HG02970 (cell line): Measurements from ENCODE around the gene SMU1.
A peak's percentile ranks its signal among the peaks of the same experiment; 100 is the strongest.

ENCODE experiments used
- ATAC-seq: cut with Tn5 transposase; IDR thresholded peaks from one replicate; pipeline ENCODE4 v1.9.1; 2021; ENCODE audit warnings: mild to moderate bottlenecking, moderate library complexity, moderate number of reproducible peaks; ENCODE audit not compliant: unreplicated experiment, low FRiP score

Gene SMU1

GRCh38 chr9:33049680-33050361, 26.7 kb downstream of the SMU1 start:
- no peak for ATAC-seq

GRCh38 chr9:33048054-33048465, 28.4 kb downstream of the SMU1 start:
- no peak for ATAC-seq

DNA sequence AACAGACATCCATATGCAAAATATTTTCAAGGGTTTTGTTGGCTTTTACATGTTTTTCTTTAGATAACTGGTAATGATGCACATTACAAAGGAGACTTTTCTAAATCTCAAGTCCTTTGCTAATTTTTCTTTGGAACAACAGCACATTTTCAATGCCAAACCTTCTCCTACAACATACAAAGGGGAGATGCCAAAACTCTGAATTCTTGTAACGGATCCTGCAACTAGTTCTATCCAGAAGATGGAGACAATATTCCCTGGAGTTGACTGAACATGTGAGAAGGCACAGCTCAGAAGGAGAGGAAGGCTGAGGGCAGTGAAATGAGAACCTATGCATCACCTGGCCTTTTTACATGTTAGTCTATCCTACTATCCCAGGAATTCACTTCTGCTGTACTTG, 30.4 kb downstream of the SMU1 start:
- ATAC-seq, result no peak

GRCh38 chr9:33044677-33045282, 31.7 kb downstream of the SMU1 start:
- ATAC-seq, result no peak

GRCh38 chr9:33044162-33044673, 32.3 kb downstream of the SMU1 start:
- ATAC-seq, result peak; percentile 61

- no peak for ATAC-seq
These were observed 32.8 kb downstream of the SMU1 start for GRCh38 chr9:33043671-33044070.

DNA sequence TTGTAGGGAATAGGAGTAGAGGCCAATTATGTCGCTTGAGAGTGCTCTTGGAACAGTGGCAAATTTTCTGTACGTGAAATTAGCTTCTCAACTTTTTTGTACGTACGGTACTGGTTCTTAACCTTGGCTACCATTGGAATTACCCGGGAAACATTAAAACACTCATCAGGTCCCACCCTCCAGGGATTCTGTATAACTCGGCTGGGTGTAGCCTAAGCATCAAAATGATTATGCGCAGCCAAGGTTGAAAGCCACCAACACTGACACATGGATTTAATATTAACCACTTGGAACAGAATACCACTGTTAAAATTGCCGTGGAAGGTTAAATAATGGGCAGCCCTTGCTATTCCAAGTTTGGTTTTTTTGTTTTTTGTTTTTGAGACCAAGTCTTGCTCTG, 34.0 kb downstream of the SMU1 start:
- ATAC-seq, result no peak

DNA sequence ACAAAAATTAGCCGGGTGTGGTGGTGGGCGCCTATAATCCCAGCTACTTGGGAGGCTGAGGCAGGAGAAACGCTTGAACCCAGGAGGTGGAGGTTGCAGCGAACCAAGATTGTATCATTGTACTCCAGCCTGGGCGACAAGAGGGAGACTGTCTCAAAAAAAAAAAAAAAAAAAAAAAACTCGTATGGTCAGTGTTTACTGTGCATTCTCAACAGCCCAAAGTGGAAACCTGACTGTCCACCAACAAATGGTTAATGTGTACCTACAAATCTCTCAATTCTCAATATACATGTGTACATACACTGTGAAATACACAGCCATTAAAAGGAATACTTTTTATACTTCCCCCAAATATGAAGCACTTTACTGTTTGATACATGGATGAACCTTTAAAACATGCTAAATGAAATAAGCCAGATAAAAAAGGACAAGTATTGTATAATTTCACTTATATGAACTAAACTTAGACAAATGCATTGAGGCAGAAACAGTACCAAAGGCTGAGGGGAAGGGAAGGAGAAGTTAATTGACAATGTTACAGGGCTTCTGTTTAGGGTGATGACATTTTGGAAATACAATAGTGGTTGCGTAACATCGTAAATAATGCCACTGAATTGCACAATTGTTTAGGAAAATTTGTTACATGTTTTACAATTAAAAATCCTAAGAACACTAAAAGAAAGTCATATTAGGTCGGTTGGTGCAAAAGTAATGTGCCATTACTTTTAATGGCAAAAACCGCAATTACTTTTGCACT, 34.9 kb downstream of the SMU1 start:
- ATAC-seq, result no peak

GRCh38 chr9:33040792-33041431, 35.6 kb downstream of the SMU1 start:
- no peak for ATAC-seq

- no peak for ATAC-seq
These were observed 43.6 kb downstream of the SMU1 start for GRCh38 chr9:33032865-33033264.

GRCh38 chr9:33032292-33032691, 44.2 kb downstream of the SMU1 start:
- no peak for ATAC-seq

- no peak for ATAC-seq
These were observed 46.2 kb downstream of the SMU1 start for GRCh38 chr9:33030285-33030684.

GRCh38 chr9:33029231-33029786, 47.2 kb downstream of the SMU1 start:
- ATAC-seq, result no peak

- ATAC-seq, result peak; percentile 40
These were observed 50.7 kb downstream of the SMU1 start for GRCh38 chr9:33025572-33026342.

- ATAC-seq, result peak; percentile 94
These were observed 51.4 kb downstream of the SMU1 start, which contains the start of gene DNAJA1 for GRCh38 chr9:33024966-33025571. Gene DNAJA1, plus strand, starts transcription at chr9:33025273. Its CDS starts 1,212 bp downstream, at chr9:33026485.

DNA sequence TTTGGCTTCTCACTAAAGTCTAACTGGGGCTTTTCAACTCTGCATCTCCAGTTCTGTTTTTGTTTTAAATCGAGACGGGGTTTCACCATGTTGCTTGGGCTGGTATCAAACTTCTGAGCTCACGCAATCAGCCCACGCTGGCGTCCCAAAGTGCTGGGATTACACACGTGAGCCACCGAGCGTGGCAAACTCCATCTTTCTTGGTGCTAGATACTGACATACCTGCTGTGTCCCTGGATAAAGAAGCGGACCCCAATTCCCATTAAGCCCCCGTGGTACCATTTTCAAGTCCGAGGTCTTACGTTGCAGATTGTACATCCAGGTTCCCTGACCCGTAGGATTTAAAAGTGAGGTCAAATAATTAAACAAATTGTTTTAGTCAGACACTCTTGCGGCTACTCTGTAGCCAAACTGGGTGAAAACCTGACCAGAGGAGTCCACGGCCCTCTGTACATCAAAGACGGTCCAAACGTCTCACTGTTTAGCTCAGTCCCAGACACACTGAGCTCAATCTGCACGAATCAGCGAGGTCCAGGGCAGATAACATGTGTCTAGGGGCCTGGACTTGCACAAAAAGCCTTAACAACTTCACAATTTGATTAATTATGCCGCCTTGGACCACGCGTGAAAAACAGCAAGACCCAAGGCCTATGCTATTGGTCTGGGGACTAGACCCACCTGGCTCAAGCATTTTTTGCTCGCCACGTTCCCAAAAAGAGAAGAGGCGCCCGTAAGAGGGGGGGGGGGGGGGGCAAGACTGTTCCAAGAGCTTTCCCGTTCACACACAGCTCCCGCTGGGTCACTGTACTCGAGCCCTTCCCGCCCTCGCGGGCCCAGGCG, 52.1 kb downstream of the SMU1 start:
- no peak for ATAC-seq

DNA sequence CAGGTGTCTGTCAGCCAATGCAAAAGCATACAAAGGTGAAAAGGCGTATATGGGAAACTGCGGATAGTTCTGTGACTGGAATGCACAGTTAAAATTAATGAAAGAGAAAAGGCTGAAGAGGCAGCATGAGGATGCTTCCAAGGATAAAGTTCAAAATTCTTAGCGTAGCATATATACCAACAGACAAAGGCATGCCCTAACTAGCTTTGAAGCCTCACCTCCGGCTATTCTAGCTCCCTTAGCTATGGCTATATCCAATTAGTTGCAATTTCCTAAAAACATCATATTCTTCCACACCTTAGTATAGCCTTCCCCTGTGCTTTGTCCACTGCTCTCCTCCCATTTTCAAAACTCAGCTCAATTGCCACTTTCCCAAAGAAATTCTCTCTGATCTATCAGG, 52.8 kb downstream of the SMU1 start:
- ATAC-seq, result no peak

GRCh38 chr9:33022755-33023154, 53.7 kb downstream of the SMU1 start:
- ATAC-seq, result no peak
